GM18519 (cell line): ENCODE measurements around the gene LRRC26.

Experiments
- ATAC-seq: cut with Tn5 transposase; IDR thresholded peaks from one replicate; pipeline ENCODE4 v1.9.1; 2021; ENCODE audit warnings: mild to moderate bottlenecking, moderate library complexity; ENCODE audit not compliant: unreplicated experiment, low FRiP score

Gene LRRC26

GRCh38 chr9:137186385-137186784, 16.5 kb upstream of the LRRC26 start:
- no peak for ATAC-seq

- ATAC-seq = no peak
Observed at GRCh38 chr9:137185921-137186320, 16.1 kb upstream of the LRRC26 start.

GRCh38 chr9:137184881-137185660, 15.2 kb upstream of the LRRC26 start:
- no peak for ATAC-seq

GRCh38 chr9:137183980-137184595, 14.2 kb upstream of the LRRC26 start:
- no peak for ATAC-seq

GRCh38 chr9:137182836-137183235, 13.0 kb upstream of the LRRC26 start:
- no peak for ATAC-seq

- ATAC-seq = no peak
Observed at GRCh38 chr9:137181680-137182079, 11.8 kb upstream of the LRRC26 start.

- ATAC-seq = no peak
Observed at GRCh38 chr9:137180491-137180890, 10.6 kb upstream of the LRRC26 start.

- ATAC-seq = no peak
Observed at GRCh38 chr9:137179761-137180160, 9.9 kb upstream of the LRRC26 start.

GRCh38 chr9:137178939-137179630, 9.2 kb upstream of the LRRC26 start:
- no peak for ATAC-seq

GRCh38 chr9:137178201-137178938, 8.5 kb upstream of the LRRC26 start:
- ATAC-seq = no peak

GRCh38 chr9:137176302-137177182, 6.7 kb upstream of the LRRC26 start:
- no peak for ATAC-seq

- no peak for ATAC-seq
Observed at GRCh38 chr9:137175345-137175961, 5.6 kb upstream of the LRRC26 start.

- no peak for ATAC-seq
Observed at GRCh38 chr9:137174722-137175293, 5.0 kb upstream of the LRRC26 start.

GRCh38 chr9:137173796-137174664, 4.2 kb upstream of the LRRC26 start:
- no peak for ATAC-seq

GRCh38 chr9:137172901-137173795, 3.3 kb upstream of the LRRC26 start:
- no peak for ATAC-seq

GRCh38 chr9:137171149-137171900, 1.5 kb upstream of the LRRC26 start:
- no peak for ATAC-seq
